A549 (cell line): Measurements from ENCODE around the gene BMPR2. TPM values are rescaled to one million over a fixed set of nuclear protein-coding genes. Genes with fewer than 3 reads are reported as not detected.

ENCODE experiments used
- ATAC-seq, 2 experiments: fragments of 200-7000 bp in 1 of 2; fragments of >200 bp in 1 of 2; cut with Nextera tagmentation in 1 of 2; cut with Tn5 transposase in 1 of 2; 3 replicates each; pipeline versions ENCODE4 v1.8.0 to v1.9.1; 2018 to 2020; ENCODE audit warnings: mild to moderate bottlenecking in 1 of 2, moderate library complexity in 1 of 2
- CTCF ChIA-PET: fragments of 300-600 bp; sonication (Branson Sonifier 250); formaldehyde crosslinking; extraction: SDS; loops from one replicate; lab custom pipeline; 2021; ENCODE audit warnings: antibody characterized with exemption, inconsistent platforms; lab: Yijun Ruan, JAX
- POLR2A ChIA-PET: fragments of 350-600 bp; formaldehyde crosslinking; extraction: SDS; loops from one replicate; lab custom pipeline; 2021; ENCODE audit warnings: antibody characterized with exemption, inconsistent platforms; lab: Yijun Ruan, JAX
- DNase-seq, 2 experiments: peaks; one replicate each; pipeline versions ENCODE4 v3.0.0 to v3.0.0-alpha.2; 2011 to 2016; ENCODE audit warnings: low read depth in 1 of 2, low spot score in 1 of 2
- FAIRE-seq: peaks from 2 replicates; lab custom pipeline; 2011; peaks lifted over from hg19 to GRCh38; lab: Jason Lieb, UNC
- H3K27ac ChIP-seq, 2 experiments: fragments of >200 bp; sonication (Bioruptor Twin); formaldehyde crosslinking; 3 replicates each; pipeline ENCODE4 v1.5.1; 2016 to 2017
- H3K4me1 ChIP-seq: fragments of >200 bp; sonication (Bioruptor Twin); formaldehyde crosslinking; 3 replicates; pipeline ENCODE4 v1.6.1; 2016
- H3K4me2 ChIP-seq: fragments of >200 bp; sonication (Bioruptor Twin); formaldehyde crosslinking; 3 replicates; pipeline ENCODE4 v1.6.1; 2016
- H3K4me3 ChIP-seq: fragments of >200 bp; sonication (Bioruptor Twin); formaldehyde crosslinking; 3 replicates; pipeline ENCODE4 v1.5.1; 2016
- H3K9me3 ChIP-seq: fragments of >200 bp; sonication (Bioruptor Twin); formaldehyde crosslinking; 3 replicates; pipeline ENCODE4 v1.6.1; 2016
- BCL3 ChIP-seq: fragments of >200 bp; sonication (Bioruptor Twin); formaldehyde crosslinking; IDR thresholded peaks from 3 replicates; pipeline ENCODE4 v1.6.1; 2016
- CHD2 ChIP-seq: fragments of 150-350 bp; IDR thresholded peaks from 2 replicates; pipeline ENCODE4 v1.6.1; 2014; ENCODE audit warnings: low read length; ENCODE audit not compliant: partially characterized antibody
- CHD4 ChIP-seq: fragments of 200-600 bp; sonication (generic); IDR thresholded peaks from 2 replicates; pipeline ENCODE4 v1.6.1; 2016; ENCODE audit warnings: antibody characterized with exemption, mild to moderate bottlenecking, borderline replicate concordance
- EHMT2 ChIP-seq: fragments of 200-600 bp; sonication (generic); IDR thresholded peaks from 2 replicates; pipeline ENCODE4 v1.6.1; 2016; ENCODE audit warnings: antibody characterized with exemption, low read depth, mild to moderate bottlenecking, moderate library complexity
- EP300 ChIP-seq, 2 experiments: fragments of >200 bp; sonication (Bioruptor Twin); formaldehyde crosslinking; IDR thresholded peaks; 2 replicates in 1 of 2; 3 replicates in 1 of 2; pipeline ENCODE4 v1.6.1; 2016 to 2017
- FOSB ChIP-seq: fragments of 250-450 bp; sonication (Bioruptor Pico); IDR thresholded peaks from 2 replicates; pipeline ENCODE4 v1.5.0; 2020; ENCODE audit warnings: mild to moderate bottlenecking, moderate library complexity
- FOSL2 ChIP-seq, 2 experiments: fragments of 450-650 bp in 1 of 2; fragments of >200 bp in 1 of 2; sonication (Bioruptor Twin) in 1 of 2; formaldehyde crosslinking; IDR thresholded peaks; 2 replicates each; pipeline versions ENCODE4 v1.5.0 to v1.6.1; 2016 to 2020; ENCODE audit warnings: mild to moderate bottlenecking in 1 of 2, moderate library complexity in 1 of 2
- GATA3 ChIP-seq: IDR thresholded peaks from 2 replicates; pipeline ENCODE4 v1.6.1; 2012; ENCODE audit warnings: borderline replicate concordance
- HMGXB4 ChIP-seq: fragments of 250-450 bp; sonication (Bioruptor Pico); IDR thresholded peaks from 2 replicates; pipeline ENCODE4 v1.5.0; 2021; ENCODE audit warnings: mild to moderate bottlenecking, moderate library complexity, borderline replicate concordance
- HOXA7 ChIP-seq: fragments of 250-450 bp; sonication (Bioruptor Pico); IDR thresholded peaks from 2 replicates; pipeline ENCODE4 v1.5.0; 2020; ENCODE audit warnings: mild to moderate bottlenecking, moderate library complexity
- KDM5A ChIP-seq: fragments of 200-600 bp; sonication (generic); IDR thresholded peaks from 2 replicates; pipeline ENCODE4 v1.6.1; 2016; ENCODE audit warnings: antibody characterized with exemption, mild to moderate bottlenecking
- MAZ ChIP-seq: fragments of 150-350 bp; IDR thresholded peaks from 2 replicates; pipeline ENCODE4 v1.6.1; 2014; ENCODE audit warnings: antibody characterized with exemption, low read depth, low read length, borderline replicate concordance
- MYC ChIP-seq: IDR thresholded peaks from 2 replicates; pipeline ENCODE4 v1.6.1; 2012; ENCODE audit warnings: mild to moderate bottlenecking, inconsistent platforms, low read length, improper control_type of control experiment, borderline replicate concordance
- NFE2L2 ChIP-seq: fragments of 150-350 bp; conservative IDR thresholded peaks from 2 replicates; pipeline ENCODE4 v1.6.1; 2014; ENCODE audit warnings: low read length
- PHF8 ChIP-seq: fragments of 200-600 bp; sonication (generic); IDR thresholded peaks from 2 replicates; pipeline ENCODE4 v1.6.1; 2016; ENCODE audit warnings: low read depth, mild to moderate bottlenecking, antibody characterized with exemption, moderate library complexity, borderline replicate concordance
- POLR2A ChIP-seq: IDR thresholded peaks from 2 replicates; pipeline ENCODE4 v1.6.1; 2012; ENCODE audit warnings: mild to moderate bottlenecking, low read length
- POLR2AphosphoS2 ChIP-seq: conservative IDR thresholded peaks from 2 replicates; pipeline ENCODE4 v1.6.1; 2012; ENCODE audit warnings: low read length, improper control_type of control experiment, inconsistent platforms
- RARB ChIP-seq: fragments of 250-450 bp; sonication (Bioruptor Pico); IDR thresholded peaks from 2 replicates; pipeline ENCODE4 v1.8.0; 2021; ENCODE audit warnings: mild to moderate bottlenecking, moderate library complexity
- RCOR1 ChIP-seq: fragments of 150-350 bp; IDR thresholded peaks from 2 replicates; pipeline ENCODE4 v1.6.1; 2014; ENCODE audit warnings: antibody characterized with exemption, low read length, low read depth
- RFX5 ChIP-seq: fragments of 450-650 bp; IDR thresholded peaks from 2 replicates; pipeline ENCODE4 v1.7.1; 2014; ENCODE audit warnings: antibody characterized with exemption, mild to moderate bottlenecking, moderate library complexity
- RNF2 ChIP-seq: fragments of 200-600 bp; sonication (generic); IDR thresholded peaks from 2 replicates; pipeline ENCODE4 v1.6.1; 2016; ENCODE audit warnings: low read depth, mild to moderate bottlenecking, antibody characterized with exemption, moderate library complexity, borderline replicate concordance
- SMC3 ChIP-seq: fragments of >200 bp; sonication (Bioruptor Twin); formaldehyde crosslinking; IDR thresholded peaks from 3 replicates; pipeline ENCODE4 v1.6.1; 2018; ENCODE audit warnings: inconsistent platforms
- TP53 ChIP-seq: fragments of 250-450 bp; sonication (Bioruptor Pico); IDR thresholded peaks from 2 replicates; pipeline ENCODE4 v1.5.0; 2021; ENCODE audit warnings: mild to moderate bottlenecking, moderate library complexity
- USF2 ChIP-seq: fragments of 450-650 bp; IDR thresholded peaks from 2 replicates; pipeline ENCODE4 v1.6.1; 2014; ENCODE audit warnings: antibody characterized with exemption
- ZSCAN20 ChIP-seq: fragments of 250-450 bp; sonication (Bioruptor Pico); IDR thresholded peaks from 2 replicates; pipeline ENCODE4 v1.8.0; 2022; ENCODE audit warnings: mild to moderate bottlenecking, moderate library complexity
- WGBS: methylation state at CpG from one replicate; pipeline ENCODE4 v1.1.6; 2017; ENCODE audit errors: missing lambda C conversion rate; 5-methylcytosine and 5-hydroxymethylcytosine counted together
- polyA plus RNA-seq, 4 experiments: library from polyadenylated mRNA; depleted of rRNA in 3 of 4; stranded (reverse); fragments of >200 nt; fragmentation: RNase III in 1 of 4; extraction: RNeasy Plus Mini Kit Qiagen cat#74134 plus additional on column Dnase treatment in 1 of 4; gene quantifications; 2 replicates in 3 of 4; 3 replicates in 1 of 4; pipeline ENCODE4 v1.2.3, GENCODE V29; 2011 to 2017
- TF ChIP-seq, protein P1 (sequence below): IDR thresholded peaks from 2 replicates; pipeline ENCODE4 v1.6.1; 2012; ENCODE audit warnings: low read depth, borderline replicate concordance
- TF ChIP-seq, protein P2 (sequence below): fragments of 150-350 bp; IDR thresholded peaks from 2 replicates; pipeline ENCODE4 v1.6.1; 2014; ENCODE audit warnings: low read depth, mild to moderate bottlenecking, low read length

Gene BMPR2
- polyA plus RNA-seq, 2 of the 4 experiments (the other 2 are of a cell fraction), result 13.9 to 46.3 TPM

- DNase-seq (no peak), ATAC-seq (peak in 1 of 2 experiments; percentile 37; a peak in 4 of 6 replicates), FAIRE-seq (no peak)
- 75% methylated on average over 4 of the region's 4 CpGs for WGBS
- Histone ChIP-seq H3K9me3 (no peaks in the 10 kb centered on the region), H3K4me1 (0 out of 3 replicates have a peak, but pooled peaks cover 2% of the 10 kb centered on the region), H3K4me3 (no peak overlapping the region), H3K27ac (no peak overlapping the region), H3K4me2 (no peak overlapping the region)
- POLR2A ChIA-PET, result no interaction called here
- TF ChIP-seq SMC3 (no peak), POLR2AphosphoS2 (no peak), EP300 (IDR thresholded peaks at IDR 0.05) (no peak), BCL3 (no peak), CHD2 (no peak), RCOR1 (no peak), PHF8 (no peak), RNF2 (no peak), CHD4 (no peak), USF2 (no peak), FOSB (CRISPR knock-in tag) (no peak)
- TF ChIP-seq, protein P1, sequence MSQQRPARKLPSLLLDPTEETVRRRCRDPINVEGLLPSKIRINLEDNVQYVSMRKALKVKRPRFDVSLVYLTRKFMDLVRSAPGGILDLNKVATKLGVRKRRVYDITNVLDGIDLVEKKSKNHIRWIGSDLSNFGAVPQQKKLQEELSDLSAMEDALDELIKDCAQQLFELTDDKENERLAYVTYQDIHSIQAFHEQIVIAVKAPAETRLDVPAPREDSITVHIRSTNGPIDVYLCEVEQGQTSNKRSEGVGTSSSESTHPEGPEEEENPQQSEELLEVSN, result no peak
- CTCF ChIA-PET, result interaction anchor here (0.8 to 3.0 kb wide), 28 partner anchors 8 to 1320 kb away, joined by 3 to 37 read pairs (median 5); partner anchors contain the start of gene ICA1L
Measured at GRCh38 chr2:202589582-202589949, 213.4 kb downstream of the BMPR2 start.

DNA sequence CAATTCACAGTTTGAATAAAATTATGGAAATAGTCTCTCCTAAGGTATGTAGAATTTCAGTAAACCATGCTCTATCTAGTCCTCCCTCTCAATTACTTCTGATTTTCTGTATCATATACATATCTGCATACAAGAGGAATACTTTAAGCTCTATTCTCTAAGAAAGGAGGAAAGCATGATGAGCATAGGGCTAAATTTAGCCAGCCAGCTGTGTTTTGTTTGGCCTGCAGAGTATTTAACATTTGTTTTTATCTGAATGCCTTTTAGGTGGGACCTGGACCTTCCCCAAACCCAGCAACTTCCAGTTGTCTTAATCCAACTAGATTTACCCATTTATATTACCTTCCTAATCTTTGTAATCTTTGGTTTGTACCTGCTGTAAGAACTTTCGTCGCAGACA, 216.4 kb downstream of the BMPR2 start:
- no peak for DNase-seq
- ChIA-PET POLR2A (no interaction called here), CTCF (interaction anchor here (1.3 to 1.9 kb wide), 2 partner anchors 29 to 278 kb away, joined by 3 to 6 read pairs; no protein-coding TSS in a partner anchor)
- Histone ChIP-seq H3K9me3 (no peaks in the 10 kb centered on the region), H3K4me1 (0 out of 3 replicates have a peak, but pooled peaks cover 2% of the 10 kb centered on the region), H3K4me3 (no peak overlapping the region), H3K27ac (no peak overlapping the region), H3K4me2 (no peak overlapping the region)
- FAIRE-seq, result no peak
- TF ChIP-seq ZSCAN20, result no peak
- no peak for TF ChIP-seq CHD4
- TF ChIP-seq RNF2, result no peak
- TF ChIP-seq, protein P2, sequence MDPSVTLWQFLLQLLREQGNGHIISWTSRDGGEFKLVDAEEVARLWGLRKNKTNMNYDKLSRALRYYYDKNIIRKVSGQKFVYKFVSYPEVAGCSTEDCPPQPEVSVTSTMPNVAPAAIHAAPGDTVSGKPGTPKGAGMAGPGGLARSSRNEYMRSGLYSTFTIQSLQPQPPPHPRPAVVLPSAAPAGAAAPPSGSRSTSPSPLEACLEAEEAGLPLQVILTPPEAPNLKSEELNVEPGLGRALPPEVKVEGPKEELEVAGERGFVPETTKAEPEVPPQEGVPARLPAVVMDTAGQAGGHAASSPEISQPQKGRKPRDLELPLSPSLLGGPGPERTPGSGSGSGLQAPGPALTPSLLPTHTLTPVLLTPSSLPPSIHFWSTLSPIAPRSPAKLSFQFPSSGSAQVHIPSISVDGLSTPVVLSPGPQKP, result no peak
- TF ChIP-seq NFE2L2, result no peak
- no peak for TF ChIP-seq HMGXB4 (CRISPR knock-in tag)
- no peak for TF ChIP-seq HOXA7
- no peak for TF ChIP-seq MYC
- no peak for TF ChIP-seq FOSL2 (IDR thresholded peaks at IDR 0.05)
- no peak for TF ChIP-seq FOSL2 (CRISPR knock-in tag; IDR thresholded peaks at IDR 0.05)
- TF ChIP-seq EHMT2, result no peak
- TF ChIP-seq POLR2A, result no peak
- TF ChIP-seq KDM5A, result no peak
- no peak for TF ChIP-seq RFX5
- TF ChIP-seq TP53 (CRISPR knock-in tag), result no peak
- no peak for TF ChIP-seq MAZ
- no peak for TF ChIP-seq RARB (CRISPR knock-in tag)
- TF ChIP-seq GATA3, result no peak
- TF ChIP-seq, protein P1, result no peak
- WGBS, result 93% methylated on average over 2 of the region's 2 CpGs
- no peak for ATAC-seq
